Breast epithelium (tissue), 4 donors: ENCODE data around the gene RANGAP1. TPM values are rescaled to one million over a fixed set of nuclear protein-coding genes. Genes with fewer than 3 reads are reported as not detected.

Experiments used
- DNase-seq, 2 donors: peaks; one replicate each; pipeline ENCODE4 v3.0.0-alpha.2; 2019; ENCODE audit warnings: low spot score in 2 of 2
- H3K27ac ChIP-seq, 2 donors: fragments of 200-600 bp; sonication (generic) in 1 of 2; one replicate each; pipeline ENCODE4 v1.5.1; 2016 to 2019; ENCODE audit warnings: mild to moderate bottlenecking in 1 of 2
- H3K27me3 ChIP-seq, 2 donors: fragments of 200-600 bp; sonication (generic) in 1 of 2; one replicate each; pipeline versions ENCODE4 v1.5.1 to v1.6.0; 2017 to 2019; ENCODE audit warnings: control low read depth in 1 of 2, mild to moderate bottlenecking in 1 of 2
- H3K36me3 ChIP-seq: fragments of 200-600 bp; one replicate; pipeline ENCODE4 v1.5.1; 2019
- H3K4me1 ChIP-seq, 2 donors: fragments of 200-600 bp; sonication (generic); one replicate each; pipeline ENCODE4 v1.5.1; 2016 to 2019; ENCODE audit warnings: control low read depth in 1 of 2
- H3K4me3 ChIP-seq, 3 donors: fragments of 200-600 bp; sonication (generic); 1 replicate in 2 of 3; 2 replicates in 1 of 3; pipeline ENCODE4 v1.5.1; 2016 to 2019; ENCODE audit warnings: mild to moderate bottlenecking in 3 of 3, moderate library complexity in 2 of 3
- H3K9me3 ChIP-seq, 2 donors: fragments of 200-600 bp; sonication (generic) in 1 of 2; one replicate each; pipeline ENCODE4 v1.5.1; 2016 to 2019; ENCODE audit warnings: control low read depth in 1 of 2
- CTCF ChIP-seq, 3 donors: fragments of 450-650 bp; IDR thresholded peaks; one replicate each; pipeline ENCODE4 v1.5.1; 2016 to 2017; ENCODE audit warnings: antibody characterized with exemption in 3 of 3, mild to moderate bottlenecking in 3 of 3, moderate library complexity in 3 of 3
- POLR2A ChIP-seq: fragments of 450-650 bp; IDR thresholded peaks from one replicate; pipeline ENCODE4 v1.6.1; 2016; ENCODE audit warnings: antibody characterized with exemption, mild to moderate bottlenecking, moderate library complexity
- POLR2AphosphoS5 ChIP-seq, 3 donors: sonication (generic); formaldehyde crosslinking; IDR thresholded peaks; one replicate each; pipeline ENCODE4 v1.6.1; 2017; ENCODE audit warnings: antibody characterized with exemption in 3 of 3
- intact Hi-C: fragments of 100-400 bp; cut with DNase I; formaldehyde crosslinking; loops from one replicate; pipeline ENCODE4 v1.15.1; 2023; ENCODE audit warnings: low total_unique reads
- total RNA-seq, 3 donors: library from RNA; depleted of rRNA; stranded (reverse); fragments of >200 nt; gene quantifications; one replicate each; pipeline ENCODE4 v1.1.0, GENCODE V29; 2016

The RANGAP1 gene
- total RNA-seq, 3 donors from 2014 or later = 29.8 to 54.1 (median 51.2) TPM

GRCh38 chr22:41247703-41248102 is 38.3 kb downstream of the RANGAP1 start:
- DNase-seq = no peak
- Histone ChIP-seq H3K36me3 (no peaks in the 10 kb centered on the region), H3K4me3 (no peak overlapping the region), H3K4me1 (no peaks in the 10 kb centered on the region), H3K27ac (no peak overlapping the region), H3K27me3 (no peaks in the 10 kb centered on the region), H3K9me3 (no peaks in the 10 kb centered on the region)
- TF ChIP-seq POLR2AphosphoS5 (IDR thresholded peaks at IDR 0.05) (no peak), POLR2A (no peak), CTCF (IDR thresholded peaks at IDR 0.05) (no peak)
- intact Hi-C loops = no loop called here

- no peaks in the 10 kb centered on the region for H3K27me3 ChIP-seq
- no peaks in the 10 kb centered on the region for H3K36me3 ChIP-seq
- no peaks in the 10 kb centered on the region for H3K4me1 ChIP-seq
- intact Hi-C loops = no loop called here
- TF ChIP-seq POLR2AphosphoS5 (IDR thresholded peaks at IDR 0.05) (no peak), POLR2A (no peak)
- H3K27ac ChIP-seq = no peak overlapping the region
- H3K4me3 ChIP-seq = no peak overlapping the region
- no peak for DNase-seq
- no peaks in the 10 kb centered on the region for H3K9me3 ChIP-seq
Measured at GRCh38 chr22:41245917-41246499, 40.0 kb downstream of the RANGAP1 start.

- no peak for TF ChIP-seq POLR2A
- TF ChIP-seq CTCF (IDR thresholded peaks at IDR 0.05) = no peak
- TF ChIP-seq POLR2AphosphoS5 (IDR thresholded peaks at IDR 0.05) = no peak
- Histone ChIP-seq H3K4me1 (no peaks in the 10 kb centered on the region), H3K9me3 (no peaks in the 10 kb centered on the region), H3K27me3 (no peaks in the 10 kb centered on the region), H3K36me3 (no peaks in the 10 kb centered on the region), H3K4me3 (no peak overlapping the region), H3K27ac (no peak overlapping the region)
- DNase-seq = no peak
- intact Hi-C loops = no loop called here
Measured at GRCh38 chr22:41243361-41243760, 42.6 kb downstream of the RANGAP1 start.

GRCh38 chr22:41242396-41243117 is 43.4 kb downstream of the RANGAP1 start:
- Histone ChIP-seq H3K36me3 (no peaks in the 10 kb centered on the region), H3K9me3 (no peaks in the 10 kb centered on the region), H3K4me1 (no peaks in the 10 kb centered on the region), H3K27ac (no peak overlapping the region), H3K4me3 (no peak overlapping the region), H3K27me3 (no peaks in the 10 kb centered on the region)
- no peak for DNase-seq
- TF ChIP-seq POLR2AphosphoS5 (IDR thresholded peaks at IDR 0.05) = no peak
- TF ChIP-seq POLR2A = no peak
- no peak for TF ChIP-seq CTCF (IDR thresholded peaks at IDR 0.05)
- intact Hi-C loops = no loop called here

GRCh38 chr22:41241133-41241676 is 44.8 kb downstream of the RANGAP1 start:
- H3K4me3 ChIP-seq = no peak overlapping the region
- no peak for TF ChIP-seq POLR2A
- no peak for TF ChIP-seq POLR2AphosphoS5 (IDR thresholded peaks at IDR 0.05)
- TF ChIP-seq CTCF (IDR thresholded peaks at IDR 0.05) = no peak
- no peaks in the 10 kb centered on the region for H3K27me3 ChIP-seq
- H3K27ac ChIP-seq = peak overlapping the region; percentile 74 to 78
- H3K4me1 ChIP-seq = peaks cover 0 to 4% of the 10 kb centered on the region in 2 donors
- DNase-seq = no peak
- intact Hi-C loops = no loop called here
- no peaks in the 10 kb centered on the region for H3K9me3 ChIP-seq
- no peaks in the 10 kb centered on the region for H3K36me3 ChIP-seq
